ENCODE measurements around the gene ZNF674.
A peak's percentile ranks its signal among the peaks of the same experiment; 100 is the strongest.

ZNF674 gene

DNA sequence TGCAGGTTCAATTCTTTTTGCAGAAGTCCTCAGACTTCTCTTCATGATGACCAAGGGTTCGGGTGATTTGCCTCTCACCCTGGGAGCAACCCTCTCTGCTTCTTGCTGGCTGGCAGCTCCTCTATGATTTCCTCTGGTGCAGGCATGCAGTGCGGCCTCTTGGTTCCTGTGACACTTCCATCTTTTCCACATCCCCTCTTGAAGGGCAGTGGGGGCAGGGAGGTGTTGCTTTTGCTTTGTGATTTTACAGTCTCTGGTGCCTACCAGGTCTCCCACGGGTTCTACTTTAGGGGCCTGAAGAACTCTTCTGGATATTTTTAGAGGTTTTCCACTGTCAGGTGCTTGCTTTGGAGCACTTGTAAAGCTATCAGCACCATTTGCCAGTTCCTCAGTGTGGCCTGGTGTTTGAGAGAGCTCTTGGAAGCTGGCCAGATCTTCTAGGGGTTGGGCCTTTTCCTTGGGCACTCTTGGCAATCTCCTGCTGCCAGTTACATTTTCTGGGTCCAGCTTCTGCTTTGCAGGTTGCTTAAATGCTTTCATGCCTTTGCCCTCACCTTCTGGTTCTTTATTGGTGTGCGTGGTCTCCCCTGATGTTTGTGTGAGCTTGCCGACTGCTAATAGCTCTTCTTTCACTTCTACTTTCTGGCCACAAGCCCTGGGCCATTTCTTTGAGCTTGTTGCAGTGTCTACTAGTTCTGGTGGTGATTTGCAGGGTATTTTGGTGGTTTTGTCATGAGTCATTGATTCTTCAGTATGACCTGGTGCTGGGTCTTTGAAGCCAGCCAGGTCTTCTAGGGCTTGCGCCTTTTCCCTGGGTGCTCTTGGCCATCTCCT is 16.8 kb upstream of the ZNF674 start:
- TF ChIP-seq GABPA (IDR thresholded peaks at IDR 0.05; ENCODE audit: low read depth) (no peak), POLR2AphosphoS5 (IDR thresholded peaks at IDR 0.05; ENCODE audit: low read depth) (no peak), SPI1 (IDR thresholded peaks at IDR 0.05; ENCODE audit: borderline replicate concordance, low read depth) (no peak)
- TF ChIP-seq, protein P1, sequence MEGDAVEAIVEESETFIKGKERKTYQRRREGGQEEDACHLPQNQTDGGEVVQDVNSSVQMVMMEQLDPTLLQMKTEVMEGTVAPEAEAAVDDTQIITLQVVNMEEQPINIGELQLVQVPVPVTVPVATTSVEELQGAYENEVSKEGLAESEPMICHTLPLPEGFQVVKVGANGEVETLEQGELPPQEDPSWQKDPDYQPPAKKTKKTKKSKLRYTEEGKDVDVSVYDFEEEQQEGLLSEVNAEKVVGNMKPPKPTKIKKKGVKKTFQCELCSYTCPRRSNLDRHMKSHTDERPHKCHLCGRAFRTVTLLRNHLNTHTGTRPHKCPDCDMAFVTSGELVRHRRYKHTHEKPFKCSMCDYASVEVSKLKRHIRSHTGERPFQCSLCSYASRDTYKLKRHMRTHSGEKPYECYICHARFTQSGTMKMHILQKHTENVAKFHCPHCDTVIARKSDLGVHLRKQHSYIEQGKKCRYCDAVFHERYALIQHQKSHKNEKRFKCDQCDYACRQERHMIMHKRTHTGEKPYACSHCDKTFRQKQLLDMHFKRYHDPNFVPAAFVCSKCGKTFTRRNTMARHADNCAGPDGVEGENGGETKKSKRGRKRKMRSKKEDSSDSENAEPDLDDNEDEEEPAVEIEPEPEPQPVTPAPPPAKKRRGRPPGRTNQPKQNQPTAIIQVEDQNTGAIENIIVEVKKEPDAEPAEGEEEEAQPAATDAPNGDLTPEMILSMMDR (IDR thresholded peaks at IDR 0.05; ENCODE audit: insufficient read depth, low read length) = no peak
- TF ChIP-seq, protein P2, sequence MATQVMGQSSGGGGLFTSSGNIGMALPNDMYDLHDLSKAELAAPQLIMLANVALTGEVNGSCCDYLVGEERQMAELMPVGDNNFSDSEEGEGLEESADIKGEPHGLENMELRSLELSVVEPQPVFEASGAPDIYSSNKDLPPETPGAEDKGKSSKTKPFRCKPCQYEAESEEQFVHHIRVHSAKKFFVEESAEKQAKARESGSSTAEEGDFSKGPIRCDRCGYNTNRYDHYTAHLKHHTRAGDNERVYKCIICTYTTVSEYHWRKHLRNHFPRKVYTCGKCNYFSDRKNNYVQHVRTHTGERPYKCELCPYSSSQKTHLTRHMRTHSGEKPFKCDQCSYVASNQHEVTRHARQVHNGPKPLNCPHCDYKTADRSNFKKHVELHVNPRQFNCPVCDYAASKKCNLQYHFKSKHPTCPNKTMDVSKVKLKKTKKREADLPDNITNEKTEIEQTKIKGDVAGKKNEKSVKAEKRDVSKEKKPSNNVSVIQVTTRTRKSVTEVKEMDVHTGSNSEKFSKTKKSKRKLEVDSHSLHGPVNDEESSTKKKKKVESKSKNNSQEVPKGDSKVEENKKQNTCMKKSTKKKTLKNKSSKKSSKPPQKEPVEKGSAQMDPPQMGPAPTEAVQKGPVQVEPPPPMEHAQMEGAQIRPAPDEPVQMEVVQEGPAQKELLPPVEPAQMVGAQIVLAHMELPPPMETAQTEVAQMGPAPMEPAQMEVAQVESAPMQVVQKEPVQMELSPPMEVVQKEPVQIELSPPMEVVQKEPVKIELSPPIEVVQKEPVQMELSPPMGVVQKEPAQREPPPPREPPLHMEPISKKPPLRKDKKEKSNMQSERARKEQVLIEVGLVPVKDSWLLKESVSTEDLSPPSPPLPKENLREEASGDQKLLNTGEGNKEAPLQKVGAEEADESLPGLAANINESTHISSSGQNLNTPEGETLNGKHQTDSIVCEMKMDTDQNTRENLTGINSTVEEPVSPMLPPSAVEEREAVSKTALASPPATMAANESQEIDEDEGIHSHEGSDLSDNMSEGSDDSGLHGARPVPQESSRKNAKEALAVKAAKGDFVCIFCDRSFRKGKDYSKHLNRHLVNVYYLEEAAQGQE (IDR thresholded peaks at IDR 0.05; ENCODE audit: insufficient replicate concordance, low read depth) = no peak
- peak in 1 of 2 experiments; percentile 69 for DNase-seq (ENCODE audit: low read depth in 1 of 2, low spot score in 1 of 2)
- Histone ChIP-seq H3K27ac (replicated peaks) (peak overlapping the region; percentile 55), H3K27me3 (ENCODE audit: insufficient read depth, poor library complexity, severe bottlenecking) (no peaks in the 10 kb centered on the region), H3K4me3 (replicated peaks; ENCODE audit: insufficient read depth, low read length) (no peak overlapping the region)

DNA sequence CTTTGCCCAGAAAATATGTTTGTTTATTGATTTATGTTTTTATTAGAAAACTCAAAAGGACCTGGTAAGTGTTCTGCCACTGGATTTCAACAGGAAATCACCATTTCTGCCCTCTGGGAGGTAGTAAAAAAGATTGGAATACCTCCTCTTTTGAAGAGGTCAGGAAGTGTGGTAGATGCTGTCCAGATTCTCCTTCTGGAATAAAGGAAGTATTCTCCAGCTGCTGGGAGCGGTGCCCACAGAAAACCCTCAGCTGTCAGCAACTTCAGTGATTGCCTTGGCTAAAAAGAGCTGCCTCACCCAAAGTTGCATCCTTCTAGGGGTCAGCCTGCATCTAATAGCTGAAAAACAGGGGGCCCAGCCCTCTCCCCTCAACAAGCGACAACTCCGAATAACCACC is 13.8 kb upstream of the ZNF674 start:
- Histone ChIP-seq H3K27ac (replicated peaks) (no peak overlapping the region), H3K4me3 (replicated peaks; ENCODE audit: insufficient read depth, low read length) (no peak overlapping the region), H3K27me3 (ENCODE audit: insufficient read depth, poor library complexity, severe bottlenecking) (no peaks in the 10 kb centered on the region)
- TF ChIP-seq, protein P2 (IDR thresholded peaks at IDR 0.05; ENCODE audit: insufficient replicate concordance, low read depth) = no peak
- TF ChIP-seq GABPA (IDR thresholded peaks at IDR 0.05; ENCODE audit: low read depth) (no peak), SPI1 (IDR thresholded peaks at IDR 0.05; ENCODE audit: borderline replicate concordance, low read depth) (no peak), POLR2AphosphoS5 (IDR thresholded peaks at IDR 0.05; ENCODE audit: low read depth) (no peak)
- TF ChIP-seq, protein P1 (IDR thresholded peaks at IDR 0.05; ENCODE audit: insufficient read depth, low read length) = no peak
- no peak for DNase-seq (ENCODE audit: low read depth in 1 of 2, low spot score in 1 of 2)

DNA sequence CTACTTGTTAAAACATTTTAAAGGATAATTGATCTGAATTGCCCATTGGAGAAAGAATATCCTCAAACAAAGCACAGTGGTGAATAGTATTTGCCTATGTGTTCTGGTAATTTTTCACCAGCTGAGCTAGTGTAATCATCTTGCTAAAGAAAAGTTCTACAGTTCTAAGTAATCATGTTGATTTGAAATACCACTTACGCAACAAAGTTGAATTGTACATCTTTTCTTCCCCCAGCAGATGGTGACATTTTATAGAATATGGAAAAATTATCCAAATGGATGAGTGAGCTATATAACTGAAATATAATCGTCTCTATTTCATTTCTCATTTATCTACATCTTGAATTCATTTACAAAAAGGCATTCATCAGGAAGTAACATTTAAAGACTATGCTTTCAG is 9.7 kb upstream of the ZNF674 start:
- no peaks in the 10 kb centered on the region for H3K27me3 ChIP-seq (ENCODE audit: insufficient read depth, poor library complexity, severe bottlenecking)
- DNase-seq (ENCODE audit: low read depth in 1 of 2, low spot score in 1 of 2) = no peak
- no peak overlapping the region for H3K27ac ChIP-seq (replicated peaks)

More for the DNA sequence above, 9.7 kb upstream of the ZNF674 start:
- no peak for TF ChIP-seq GABPA (IDR thresholded peaks at IDR 0.05; ENCODE audit: low read depth)
- no peak for TF ChIP-seq SPI1 (IDR thresholded peaks at IDR 0.05; ENCODE audit: borderline replicate concordance, low read depth)
- TF ChIP-seq, protein P2 (IDR thresholded peaks at IDR 0.05; ENCODE audit: insufficient replicate concordance, low read depth) = no peak
- H3K4me3 ChIP-seq (replicated peaks; ENCODE audit: insufficient read depth, low read length) = no peak overlapping the region
